Thyroid gland (tissue), 4 donors: ENCODE measurements around the gene CUL3.

Experiments used
- CTCF ChIP-seq, 6 experiments: fragments of 200-600 bp in 3 of 6; fragments of 450-650 bp in 3 of 6; sonication (generic) in 3 of 6; IDR thresholded peaks; one replicate each; pipeline ENCODE4 v1.5.1; 2016 to 2019; ENCODE audit warnings: antibody characterized with exemption in 6 of 6, mild to moderate bottlenecking in 2 of 6, inconsistent platforms in 1 of 6, moderate library complexity in 1 of 6
- POLR2A ChIP-seq, 2 donors: fragments of 450-650 bp; IDR thresholded peaks; one replicate each; pipeline ENCODE4 v1.6.1; 2017; ENCODE audit warnings: antibody characterized with exemption in 2 of 2, mild to moderate bottlenecking in 2 of 2, moderate library complexity in 1 of 2

DNA sequence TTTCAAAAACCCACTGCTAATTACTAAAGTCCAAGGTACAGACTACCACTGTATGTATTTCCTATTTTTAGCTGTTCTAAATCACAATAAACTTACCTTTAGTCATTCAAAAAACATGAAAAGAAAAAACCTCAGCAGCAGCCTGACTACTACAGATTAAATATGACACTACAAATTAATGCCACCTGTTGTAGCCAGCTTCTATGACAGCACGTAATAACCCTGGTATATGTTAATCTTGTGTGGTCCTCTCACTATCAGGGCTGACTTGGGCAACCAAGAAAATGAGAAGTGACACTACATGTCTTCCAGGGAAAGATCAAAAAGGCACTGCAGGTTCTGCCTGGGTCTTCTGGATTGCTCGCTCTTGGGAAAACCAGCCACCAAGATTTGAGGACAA, 92.6 kb downstream of the CUL3 start:
- TF ChIP-seq CTCF (IDR thresholded peaks at IDR 0.05) (no peak), POLR2A (IDR thresholded peaks at IDR 0.05) (no peak)
